ENCODE data around the gene SCLY.

SCLY gene

GRCh38 chr2:238102865-238103264 is 42.1 kb downstream of the SCLY start:
- no peak overlapping the region for H3K4me3 ChIP-seq (ENCODE audit: low read length, poor library complexity, severe bottlenecking)
- H3K4me1 ChIP-seq (ENCODE audit: insufficient read depth, low read length, poor library complexity, severe bottlenecking) = peaks cover 30% of the 10 kb centered on the region
- no peaks in the 10 kb centered on the region for H3K9me2 ChIP-seq (replicated peaks; ENCODE audit: low read depth, low read length)
- no peaks in the 10 kb centered on the region for H3K9me3 ChIP-seq (ENCODE audit: insufficient read depth, low read depth, low read length)
- H3K36me3 ChIP-seq (ENCODE audit: insufficient read depth, low read length) = no peaks in the 10 kb centered on the region
- no peak overlapping the region for H3K4me2 ChIP-seq (ENCODE audit: low read depth, low read length, poor library complexity, severe bottlenecking)
- H3K27me3 ChIP-seq (ENCODE audit: insufficient read depth, low read length, poor library complexity, severe bottlenecking) = no peaks in the 10 kb centered on the region
- H3K9ac ChIP-seq (ENCODE audit: low read depth, low read length, poor library complexity, severe bottlenecking) = no peak overlapping the region
- TF ChIP-seq CTCF (conservative IDR thresholded peaks at IDR 0.05; ENCODE audit: low read length) = no peak
- TF ChIP-seq EZH2phosphoT487 (IDR thresholded peaks at IDR 0.05; ENCODE audit: borderline replicate concordance) = no peak
- no peaks in the 10 kb centered on the region for H3F3A ChIP-seq (ENCODE audit: low read depth)
- no peak overlapping the region for H2AFZ ChIP-seq (ENCODE audit: low read length)
- H3K79me2 ChIP-seq (ENCODE audit: insufficient read depth, low read length) = no peaks in the 10 kb centered on the region
- H4K20me1 ChIP-seq (ENCODE audit: insufficient read depth, low read length, poor library complexity, severe bottlenecking) = no peaks in the 10 kb centered on the region

- H3K4me3 ChIP-seq (ENCODE audit: low read length, poor library complexity, severe bottlenecking) = no peak overlapping the region
- no peaks in the 10 kb centered on the region for H3K79me2 ChIP-seq (ENCODE audit: insufficient read depth, low read length)
- peaks cover 38% of the 10 kb centered on the region for H3K4me1 ChIP-seq (ENCODE audit: insufficient read depth, low read length, poor library complexity, severe bottlenecking)
- H3K9ac ChIP-seq (ENCODE audit: low read depth, low read length, poor library complexity, severe bottlenecking) = no peak overlapping the region
- no peaks in the 10 kb centered on the region for H3K27me3 ChIP-seq (ENCODE audit: insufficient read depth, low read length, poor library complexity, severe bottlenecking)
- no peaks in the 10 kb centered on the region for H4K20me1 ChIP-seq (ENCODE audit: insufficient read depth, low read length, poor library complexity, severe bottlenecking)
- no peak for TF ChIP-seq EZH2phosphoT487 (IDR thresholded peaks at IDR 0.05; ENCODE audit: borderline replicate concordance)
- TF ChIP-seq CTCF (conservative IDR thresholded peaks at IDR 0.05; ENCODE audit: low read length) = no peak
- no peaks in the 10 kb centered on the region for H3K9me2 ChIP-seq (replicated peaks; ENCODE audit: low read depth, low read length)
- no peak overlapping the region for H3K4me2 ChIP-seq (ENCODE audit: low read depth, low read length, poor library complexity, severe bottlenecking)
- no peaks in the 10 kb centered on the region for H3F3A ChIP-seq (ENCODE audit: low read depth)
- H2AFZ ChIP-seq (ENCODE audit: low read length) = no peak overlapping the region
- H3K9me3 ChIP-seq (ENCODE audit: insufficient read depth, low read depth, low read length) = no peaks in the 10 kb centered on the region
- H3K36me3 ChIP-seq (ENCODE audit: insufficient read depth, low read length) = no peaks in the 10 kb centered on the region
These were observed 42.8 kb downstream of the SCLY start for GRCh38 chr2:238103465-238104225.

GRCh38 chr2:238104226-238104690 is 43.5 kb downstream of the SCLY start:
- Histone ChIP-seq H3K4me2 (ENCODE audit: low read depth, low read length, poor library complexity, severe bottlenecking) (no peak overlapping the region), H3K27me3 (ENCODE audit: insufficient read depth, low read length, poor library complexity, severe bottlenecking) (no peaks in the 10 kb centered on the region), H3K9ac (ENCODE audit: low read depth, low read length, poor library complexity, severe bottlenecking) (no peak overlapping the region), H3K9me3 (ENCODE audit: insufficient read depth, low read depth, low read length) (no peaks in the 10 kb centered on the region), H3K4me3 (ENCODE audit: low read length, poor library complexity, severe bottlenecking) (no peak overlapping the region), H3K4me1 (ENCODE audit: insufficient read depth, low read length, poor library complexity, severe bottlenecking) (peaks cover 42% of the 10 kb centered on the region), H4K20me1 (ENCODE audit: insufficient read depth, low read length, poor library complexity, severe bottlenecking) (no peaks in the 10 kb centered on the region), H3K9me2 (replicated peaks; ENCODE audit: low read depth, low read length) (no peaks in the 10 kb centered on the region), H3K79me2 (ENCODE audit: insufficient read depth, low read length) (no peaks in the 10 kb centered on the region), H3K36me3 (ENCODE audit: insufficient read depth, low read length) (no peaks in the 10 kb centered on the region), H3F3A (ENCODE audit: low read depth) (no peaks in the 10 kb centered on the region), H2AFZ (ENCODE audit: low read length) (no peak overlapping the region)
- TF ChIP-seq EZH2phosphoT487 (IDR thresholded peaks at IDR 0.05; ENCODE audit: borderline replicate concordance) (no peak), CTCF (conservative IDR thresholded peaks at IDR 0.05; ENCODE audit: low read length) (no peak)
